Hippocampal formation (tissue), 2 donors: Measurements from ENCODE around the gene PRKN.
"Not testable (repeated sequence)": the region's sequence is repeated elsewhere in the genome, so short reads cannot be mapped to it uniquely, and the experiment has no call there.

Experiments used
- DNase-seq, 2 donors: peaks; one replicate each; lab custom pipeline; 2025; lab: John Stamatoyannopoulos, UW

Gene PRKN

GRCh38 chr6:162450358-162450757, 277.2 kb downstream of the PRKN start:
- DNase-seq: no peak

DNA sequence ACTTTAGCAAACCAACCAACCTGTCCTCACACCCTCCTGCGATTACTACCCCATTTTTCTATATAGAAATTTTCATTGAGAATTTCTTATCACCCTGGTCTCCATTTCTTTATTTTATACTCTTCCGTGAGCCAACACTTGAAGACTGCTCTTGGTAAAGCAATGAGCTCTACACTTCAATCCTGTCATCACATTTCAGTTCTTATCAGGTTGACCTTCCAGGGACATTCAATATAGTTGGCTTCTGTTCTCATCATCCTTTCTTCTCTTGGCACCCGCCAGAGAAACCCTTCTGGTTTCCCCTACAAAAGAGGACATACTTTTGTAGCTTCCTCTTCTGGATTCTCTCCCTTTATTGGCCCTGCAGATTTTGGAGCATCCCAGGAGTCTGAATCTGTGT, 279.3 kb downstream of the PRKN start:
- DNase-seq: no peak

DNA sequence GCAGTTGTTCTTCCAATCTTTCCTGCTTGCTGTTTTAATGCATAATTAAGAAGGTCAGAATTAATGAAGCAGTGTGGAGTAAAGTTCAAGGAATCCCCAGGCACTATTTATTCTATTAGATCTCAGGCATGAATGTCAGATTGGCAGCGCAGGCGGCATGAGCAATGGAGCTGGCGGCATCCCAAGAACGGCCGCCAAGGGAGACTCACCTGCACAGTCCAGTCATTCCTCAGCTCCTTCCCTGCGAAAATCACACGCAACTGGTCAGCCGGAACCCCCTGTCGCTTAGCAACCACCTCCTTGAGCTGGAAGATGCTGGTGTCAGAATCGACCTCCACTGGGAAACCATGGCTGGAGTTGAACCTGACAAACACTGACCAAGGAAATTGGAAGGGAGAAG, 284.5 kb downstream of the PRKN start:
- no peak for DNase-seq

GRCh38 chr6:162442687-162443086, 284.9 kb downstream of the PRKN start:
- DNase-seq: peak; percentile 38 to 50

DNA sequence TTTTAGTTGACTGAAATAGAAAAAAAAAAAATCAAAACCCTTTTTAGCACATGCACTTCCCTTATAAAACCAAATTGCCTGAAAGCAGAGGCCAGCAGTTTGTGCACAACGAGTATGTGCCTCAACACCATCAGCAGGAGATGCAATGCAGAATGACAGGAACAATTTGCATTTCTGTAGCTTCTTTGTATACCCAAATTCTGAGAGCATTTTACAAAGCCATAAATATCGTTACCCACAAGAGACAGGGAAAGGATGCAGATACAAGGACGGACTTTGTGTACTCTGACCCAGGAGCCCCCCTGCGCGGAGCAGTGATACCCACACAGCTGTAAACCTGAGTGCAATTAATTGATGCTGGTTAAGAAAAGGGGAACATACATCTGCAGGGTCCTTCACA, 285.6 kb downstream of the PRKN start:
- no peak for DNase-seq

DNA sequence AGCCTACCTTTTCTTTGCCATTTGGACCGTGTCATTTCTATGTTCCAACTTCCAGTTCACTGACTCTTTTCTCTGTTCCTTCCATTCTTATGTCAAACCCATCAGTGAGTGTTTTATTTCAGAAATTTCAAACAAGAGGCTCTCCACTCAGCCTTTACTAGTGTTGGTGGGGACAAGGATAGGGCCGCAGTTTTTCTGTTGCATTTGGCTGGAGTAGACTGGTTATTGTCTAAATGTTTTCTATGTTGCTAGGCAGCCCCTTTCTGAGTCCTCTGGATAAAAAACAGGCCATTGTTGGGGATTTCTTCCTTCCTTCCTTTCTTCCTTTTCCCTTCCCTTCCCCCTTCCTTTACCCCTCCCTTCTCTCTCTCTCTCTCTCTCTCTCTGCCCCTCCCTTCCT, 288.6 kb downstream of the PRKN start:
- no peak for DNase-seq

- DNase-seq: no peak
These were observed 292.5 kb downstream of the PRKN start for GRCh38 chr6:162435071-162435470.

DNA sequence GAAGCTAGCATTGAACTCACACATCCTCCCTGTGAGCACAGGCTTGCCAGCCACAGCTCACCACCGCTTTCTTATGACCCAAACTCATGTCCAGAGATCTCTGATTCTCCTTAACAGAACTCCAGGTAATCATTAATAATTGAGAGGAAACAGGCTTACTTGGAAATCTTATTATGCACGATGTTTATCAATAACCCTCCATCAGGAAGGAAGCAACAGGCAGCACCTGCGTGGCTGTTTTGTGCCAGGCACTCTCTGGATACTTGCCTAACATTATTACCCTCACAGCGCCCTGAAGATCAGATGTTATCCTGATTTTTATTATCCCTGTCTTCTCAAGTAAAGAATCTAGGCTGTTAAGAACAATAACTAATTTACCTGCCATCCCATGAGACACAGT, 306.6 kb downstream of the PRKN start:
- DNase-seq: no peak

- no peak for DNase-seq
These were observed 310.6 kb downstream of the PRKN start for GRCh38 chr6:162416831-162417537.

DNA sequence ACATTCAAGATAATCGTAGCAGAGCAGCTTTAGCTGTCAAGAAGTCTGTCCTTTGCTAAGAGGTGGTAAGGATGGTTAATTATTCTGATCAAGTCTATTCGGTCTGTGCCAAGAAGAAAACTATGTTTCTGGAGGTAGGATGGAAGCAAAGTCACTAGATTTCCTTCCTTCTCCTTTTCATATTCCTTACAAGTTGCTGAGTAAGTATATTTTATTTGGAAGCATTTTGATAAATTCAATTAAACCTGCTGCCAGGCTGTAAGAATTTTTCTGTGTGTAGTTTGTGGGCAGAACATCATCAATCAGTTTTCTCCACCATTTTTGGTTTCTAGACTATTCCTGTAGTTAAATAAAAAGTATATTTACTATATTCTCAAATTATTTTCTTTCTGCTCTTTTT, 311.3 kb downstream of the PRKN start:
- DNase-seq: no peak

DNA sequence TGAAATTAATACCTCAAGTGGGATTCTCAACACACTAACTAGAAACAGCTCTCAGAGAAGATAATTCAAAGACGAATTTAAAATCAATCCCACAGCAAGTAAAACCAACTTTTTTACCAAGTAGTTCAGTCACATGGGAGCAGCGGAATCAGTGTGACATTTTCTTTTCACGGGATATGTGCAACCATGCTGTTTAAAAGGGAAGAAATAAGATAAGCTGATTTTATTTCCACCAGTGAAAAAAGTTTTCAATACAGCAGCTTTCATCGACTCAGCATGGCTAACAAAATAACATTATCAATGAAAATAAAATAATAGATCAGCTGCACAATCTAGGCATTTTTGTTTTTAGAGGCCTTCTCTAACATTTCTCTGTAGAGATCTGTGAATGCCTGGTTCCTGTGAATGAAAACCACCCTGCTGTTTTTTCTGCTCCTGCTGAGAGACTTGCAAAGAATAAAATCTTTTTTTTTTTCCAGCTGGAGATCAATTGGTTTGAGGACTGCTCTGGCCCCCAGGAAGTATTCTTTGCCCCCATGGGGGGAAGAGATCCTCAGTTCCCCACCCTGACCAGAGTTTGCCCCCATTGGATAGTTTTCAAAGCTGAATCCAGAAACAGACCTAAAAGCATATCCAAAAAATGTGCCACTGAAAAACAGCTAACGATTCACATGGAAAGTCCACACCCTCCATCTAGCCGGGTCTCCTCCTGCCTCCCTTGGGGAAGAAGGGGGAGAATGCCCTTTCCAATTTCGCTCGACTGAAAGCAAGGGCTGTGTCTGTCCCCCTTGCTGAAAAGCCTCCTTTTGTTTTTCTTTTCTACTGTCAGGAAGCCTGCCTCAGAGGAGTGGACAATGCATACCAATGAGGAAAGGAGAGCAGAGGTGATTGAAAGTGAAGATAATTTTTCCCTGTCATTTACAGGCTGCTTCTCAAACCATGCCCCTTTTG, 317.6 kb downstream of the PRKN start:
- DNase-seq: no peak

GRCh38 chr6:162408826-162409535, 318.6 kb downstream of the PRKN start:
- no peak for DNase-seq

- no peak for DNase-seq
These were observed 322.6 kb downstream of the PRKN start for GRCh38 chr6:162404951-162405350.

DNA sequence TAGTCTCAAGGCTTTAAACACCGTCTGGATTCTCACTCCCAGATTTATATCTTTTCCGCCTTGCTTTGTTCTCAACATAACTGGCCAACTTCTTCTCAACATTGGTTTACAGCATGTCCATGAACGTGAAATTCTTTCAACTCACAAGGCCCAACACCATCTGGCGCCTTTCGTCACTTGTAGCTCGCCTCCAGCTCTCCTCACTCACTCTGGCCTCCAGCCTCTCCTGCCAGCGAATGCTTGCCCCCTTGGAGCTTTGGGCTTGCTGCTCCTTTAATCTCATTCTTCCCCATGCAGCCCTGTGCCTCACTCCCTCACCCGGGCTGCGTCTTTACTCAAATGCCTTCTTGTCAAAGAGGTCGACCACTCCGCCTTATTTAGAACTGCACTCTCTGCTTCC, 324.5 kb downstream of the PRKN start:
- DNase-seq: no peak

DNA sequence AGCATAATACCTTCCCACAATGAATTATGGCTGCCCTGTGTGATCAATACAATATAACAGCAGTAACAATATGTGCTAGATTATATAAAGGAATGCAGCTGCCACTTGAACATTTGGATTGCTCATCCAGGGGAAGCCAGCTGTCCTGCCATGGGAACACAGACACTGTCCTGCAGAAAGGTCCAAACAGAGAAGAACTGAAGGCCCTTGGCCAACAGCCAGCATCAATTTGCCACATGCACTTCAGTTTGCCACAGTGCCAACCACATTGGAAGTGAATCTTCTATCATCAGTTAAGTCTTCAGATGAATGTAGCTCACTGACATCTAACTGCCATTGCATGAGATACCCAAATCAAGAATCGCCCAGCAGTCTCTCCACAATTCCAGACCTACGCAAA, 332.4 kb downstream of the PRKN start:
- no peak for DNase-seq

GRCh38 chr6:162390961-162391811, 336.4 kb downstream of the PRKN start:
- not testable (repeated sequence) for DNase-seq

- DNase-seq: no peak
These were observed 338.1 kb downstream of the PRKN start for GRCh38 chr6:162389343-162390085.

DNA sequence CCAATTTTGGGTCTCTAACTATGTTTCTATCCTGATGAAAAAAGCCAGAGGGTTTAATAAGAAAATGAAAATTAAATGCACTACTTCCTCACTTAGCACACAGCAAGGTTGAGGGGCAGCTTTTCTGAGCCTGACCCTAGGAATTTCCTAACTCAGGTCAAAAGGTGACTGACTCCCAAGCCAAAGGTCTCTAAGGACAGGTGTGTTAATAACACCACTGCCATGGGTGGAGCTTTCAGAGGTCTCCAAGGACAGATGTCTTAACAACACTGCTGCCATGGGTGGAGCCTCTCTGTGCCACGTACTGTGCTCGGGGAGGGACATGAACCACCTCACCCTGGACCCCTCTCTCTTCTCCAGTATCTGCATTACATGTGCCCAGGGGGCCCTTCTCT, 339.2 kb downstream of the PRKN start:
- DNase-seq: no peak

GRCh38 chr6:162387718-162388382, 339.7 kb downstream of the PRKN start:
- no peak for DNase-seq

DNA sequence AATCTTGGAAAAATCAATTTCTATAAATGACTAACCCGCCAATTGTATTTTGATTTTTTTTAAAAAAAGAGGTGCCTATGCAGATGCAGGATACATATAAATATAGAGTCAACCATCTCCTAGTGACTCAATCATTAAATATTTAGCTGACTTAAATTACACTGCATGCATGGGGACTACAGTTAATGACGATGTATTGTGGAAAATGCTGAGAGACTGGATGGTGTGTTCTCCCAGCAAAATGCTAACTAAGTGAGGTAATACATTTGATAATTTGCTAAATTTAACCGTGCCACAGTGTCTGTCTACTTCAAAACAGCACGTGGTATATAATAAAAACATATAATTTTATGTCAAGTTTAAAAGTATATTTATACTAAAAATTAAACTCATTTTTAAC, 341.6 kb downstream of the PRKN start:
- no peak for DNase-seq
